ENCODE data around the gene DHTKD1.

DHTKD1 gene

GRCh38 chr10:12068449-12069269 is at the start of gene DHTKD1:
TSS of gene DHTKD1 (plus strand) at chr10:12068954. CDS start at chr10:12069034, 80 bp downstream.
- H3K4me3 ChIP-seq (ENCODE audit: low read length): peak within 1 kb of the TSS; percentile 90
- no peak for TF ChIP-seq ZNF274 (IDR thresholded peaks at IDR 0.05; ENCODE audit: low read depth, low read length)

GRCh38 chr10:12019283-12019971 is 49.3 kb upstream of the DHTKD1 start:
- no peak for TF ChIP-seq ZNF274 (IDR thresholded peaks at IDR 0.05; ENCODE audit: low read depth, low read length)
- H3K4me3 ChIP-seq (ENCODE audit: low read length): no peak overlapping the region

- no peak overlapping the region for H3K4me3 ChIP-seq (ENCODE audit: low read length)
- no peak for TF ChIP-seq ZNF274 (IDR thresholded peaks at IDR 0.05; ENCODE audit: low read depth, low read length)
Measured at GRCh38 chr10:12020574-12020973, 48.2 kb upstream of the DHTKD1 start.

- no peak overlapping the region for H3K4me3 ChIP-seq (ENCODE audit: low read length)
- no peak for TF ChIP-seq ZNF274 (IDR thresholded peaks at IDR 0.05; ENCODE audit: low read depth, low read length)
Measured at GRCh38 chr10:12022580-12023257, 46.0 kb upstream of the DHTKD1 start.

GRCh38 chr10:12025591-12025990 is 43.2 kb upstream of the DHTKD1 start:
- H3K4me3 ChIP-seq (ENCODE audit: low read length): no peak overlapping the region
- no peak for TF ChIP-seq ZNF274 (IDR thresholded peaks at IDR 0.05; ENCODE audit: low read depth, low read length)

GRCh38 chr10:12027539-12027938 is 41.2 kb upstream of the DHTKD1 start:
- H3K4me3 ChIP-seq (ENCODE audit: low read length): no peak overlapping the region
- no peak for TF ChIP-seq ZNF274 (IDR thresholded peaks at IDR 0.05; ENCODE audit: low read depth, low read length)

GRCh38 chr10:12031404-12031803 is 37.4 kb upstream of the DHTKD1 start:
- no peak for TF ChIP-seq ZNF274 (IDR thresholded peaks at IDR 0.05; ENCODE audit: low read depth, low read length)

GRCh38 chr10:12036073-12036655 is 32.6 kb upstream of the DHTKD1 start:
- H3K4me3 ChIP-seq (ENCODE audit: low read length): no peak overlapping the region
- TF ChIP-seq ZNF274 (IDR thresholded peaks at IDR 0.05; ENCODE audit: low read depth, low read length): no peak

More at GRCh38 chr10:12031404-12031803, 37.4 kb upstream of the DHTKD1 start:
- H3K4me3 ChIP-seq (ENCODE audit: low read length): no peak overlapping the region

- H3K4me3 ChIP-seq (ENCODE audit: low read length): peak overlapping the region; percentile 91
- no peak for TF ChIP-seq ZNF274 (IDR thresholded peaks at IDR 0.05; ENCODE audit: low read depth, low read length)
Measured at GRCh38 chr10:12041766-12042408, 26.9 kb upstream of the DHTKD1 start.

GRCh38 chr10:12042409-12042796 is 26.4 kb upstream of the DHTKD1 start:
- H3K4me3 ChIP-seq (ENCODE audit: low read length): peak overlapping the region; percentile 91
- TF ChIP-seq ZNF274 (IDR thresholded peaks at IDR 0.05; ENCODE audit: low read depth, low read length): no peak

GRCh38 chr10:12042797-12043651 is 25.7 kb upstream of the DHTKD1 start, which contains the start of gene UPF2:
TSS of gene UPF2 (minus strand) at chr10:12042809. CDS start at chr10:12035423, 7,386 bp downstream.
- TF ChIP-seq ZNF274 (IDR thresholded peaks at IDR 0.05; ENCODE audit: low read depth, low read length): no peak
- H3K4me3 ChIP-seq (ENCODE audit: low read length): peak within 1 kb of the TSS; percentile 92

GRCh38 chr10:12045596-12045995 is 23.2 kb upstream of the DHTKD1 start:
- TF ChIP-seq ZNF274 (IDR thresholded peaks at IDR 0.05; ENCODE audit: low read depth, low read length): no peak

GRCh38 chr10:12048547-12048946 is 20.2 kb upstream of the DHTKD1 start:
- H3K4me3 ChIP-seq (ENCODE audit: low read length): no peak overlapping the region
- TF ChIP-seq ZNF274 (IDR thresholded peaks at IDR 0.05; ENCODE audit: low read depth, low read length): no peak

More at GRCh38 chr10:12045596-12045995, 23.2 kb upstream of the DHTKD1 start:
- no peak overlapping the region for H3K4me3 ChIP-seq (ENCODE audit: low read length)
